HG02678 (cell line): ENCODE data around the gene TMEM19.

Experiments
- ATAC-seq: cut with Tn5 transposase; IDR thresholded peaks from one replicate; pipeline ENCODE4 v1.9.1; 2021; ENCODE audit warnings: mild to moderate bottlenecking, moderate library complexity; ENCODE audit not compliant: unreplicated experiment

TMEM19 gene

GRCh38 chr12:71710276-71711125 lies 24.6 kb downstream of the TMEM19 start:
- ATAC-seq, result no peak

GRCh38 chr12:71718611-71719010 lies 32.7 kb downstream of the TMEM19 start:
- ATAC-seq, result no peak

GRCh38 chr12:71719647-71720370 lies 33.9 kb downstream of the TMEM19 start:
- ATAC-seq, result no peak

GRCh38 chr12:71721783-71722505 lies 36.1 kb downstream of the TMEM19 start:
- ATAC-seq, result no peak

- ATAC-seq, result no peak
Measured at GRCh38 chr12:71725011-71725410, 39.1 kb downstream of the TMEM19 start.

GRCh38 chr12:71726548-71726947 lies 40.7 kb downstream of the TMEM19 start:
- ATAC-seq, result no peak

GRCh38 chr12:71727958-71728357 lies 42.1 kb downstream of the TMEM19 start:
- ATAC-seq, result no peak

- ATAC-seq, result no peak
Measured at GRCh38 chr12:71730936-71731335, 45.1 kb downstream of the TMEM19 start.

GRCh38 chr12:71731439-71732356 lies 45.8 kb downstream of the TMEM19 start:
- ATAC-seq, result no peak

GRCh38 chr12:71732357-71732712 lies 46.5 kb downstream of the TMEM19 start:
- ATAC-seq, result no peak

- no peak for ATAC-seq
Measured at GRCh38 chr12:71737197-71737596, 51.3 kb downstream of the TMEM19 start.

- ATAC-seq, result no peak
Measured at GRCh38 chr12:71742998-71743397, 57.1 kb downstream of the TMEM19 start.

GRCh38 chr12:71744522-71745300 lies 58.8 kb downstream of the TMEM19 start:
- ATAC-seq, result no peak

- ATAC-seq, result peak; percentile 93
Measured at GRCh38 chr12:71746974-71747611, 61.2 kb downstream of the TMEM19 start.

- no peak for ATAC-seq
Measured at GRCh38 chr12:71748081-71748850, 62.4 kb downstream of the TMEM19 start.

- no peak for ATAC-seq
Measured at GRCh38 chr12:71749666-71750065, 63.8 kb downstream of the TMEM19 start.

- no peak for ATAC-seq
Measured at GRCh38 chr12:71752891-71753290, 67.0 kb downstream of the TMEM19 start.
